Loucy (cell line): Measurements from ENCODE around the gene PTPRT.

Source experiments
- H2AFZ ChIP-seq: fragments of 200-600 bp; sonication (generic); 2 replicates; pipeline ENCODE4 v1.6.0; 2016; ENCODE audit warnings: antibody characterized with exemption, mild to moderate bottlenecking, low read length, moderate library complexity
- H3F3A ChIP-seq: fragments of 200-600 bp; 2 replicates; pipeline ENCODE4 v1.6.0; 2016; ENCODE audit warnings: antibody characterized with exemption, low read depth, mild to moderate bottlenecking
- H3K27me3 ChIP-seq: fragments of 200-600 bp; sonication (generic); 2 replicates; pipeline ENCODE4 v1.6.1; 2014; ENCODE audit warnings: low read length, mild to moderate bottlenecking; ENCODE audit not compliant: insufficient read depth, poor library complexity, severe bottlenecking
- H3K36me3 ChIP-seq: fragments of 200-600 bp; sonication (generic); 2 replicates; pipeline ENCODE4 v1.6.1; 2016; ENCODE audit warnings: low read length; ENCODE audit not compliant: insufficient read depth
- H3K4me1 ChIP-seq: fragments of 200-600 bp; sonication (generic); 2 replicates; pipeline ENCODE4 v1.5.1; 2014; ENCODE audit warnings: low read length, mild to moderate bottlenecking; ENCODE audit not compliant: insufficient read depth, poor library complexity, severe bottlenecking
- H3K4me2 ChIP-seq: fragments of 200-600 bp; sonication (generic); 2 replicates; pipeline ENCODE4 v1.6.0; 2014; ENCODE audit warnings: antibody characterized with exemption, low read length, low read depth, mild to moderate bottlenecking; ENCODE audit not compliant: poor library complexity, severe bottlenecking
- H3K4me3 ChIP-seq: fragments of 200-600 bp; sonication (generic); 2 replicates; pipeline ENCODE4 v1.5.1; 2014; ENCODE audit warnings: low read length, mild to moderate bottlenecking, mixed read lengths; ENCODE audit not compliant: poor library complexity, severe bottlenecking
- H3K79me2 ChIP-seq: fragments of 200-600 bp; sonication (generic); 2 replicates; pipeline ENCODE4 v1.6.1; 2014; ENCODE audit warnings: low read length; ENCODE audit not compliant: insufficient read depth
- H3K9ac ChIP-seq: fragments of 200-600 bp; sonication (generic); 2 replicates; pipeline ENCODE4 v1.6.0; 2014; ENCODE audit warnings: mild to moderate bottlenecking, low read depth, low read length, moderate library complexity; ENCODE audit not compliant: poor library complexity, severe bottlenecking
- H3K9me2 ChIP-seq: fragments of 200-600 bp; sonication (generic); replicated peaks from 2 replicates; pipeline ENCODE4 v1.6.1; 2016; ENCODE audit warnings: low read depth, low read length, mixed read lengths
- H3K9me3 ChIP-seq: fragments of 200-600 bp; sonication (generic); 2 replicates; pipeline ENCODE4 v1.6.1; 2014; ENCODE audit warnings: mild to moderate bottlenecking, antibody characterized with exemption, low read length, low read depth; ENCODE audit not compliant: insufficient read depth
- H4K20me1 ChIP-seq: fragments of 200-600 bp; sonication (generic); 2 replicates; pipeline ENCODE4 v1.6.0; 2014; ENCODE audit warnings: antibody characterized with exemption, low read length, mild to moderate bottlenecking; ENCODE audit not compliant: insufficient read depth, poor library complexity, severe bottlenecking
- EZH2phosphoT487 ChIP-seq: fragments of 200-600 bp; IDR thresholded peaks from 2 replicates; pipeline ENCODE4 v1.6.1; 2018; ENCODE audit warnings: antibody characterized with exemption, mild to moderate bottlenecking, moderate library complexity, borderline replicate concordance
- TF ChIP-seq, protein P1 (sequence below): fragments of 200-600 bp; sonication (generic); conservative IDR thresholded peaks from 2 replicates; pipeline ENCODE4 v1.5.1; 2014; ENCODE audit warnings: mild to moderate bottlenecking, antibody characterized with exemption, low read length

PTPRT gene

DNA sequence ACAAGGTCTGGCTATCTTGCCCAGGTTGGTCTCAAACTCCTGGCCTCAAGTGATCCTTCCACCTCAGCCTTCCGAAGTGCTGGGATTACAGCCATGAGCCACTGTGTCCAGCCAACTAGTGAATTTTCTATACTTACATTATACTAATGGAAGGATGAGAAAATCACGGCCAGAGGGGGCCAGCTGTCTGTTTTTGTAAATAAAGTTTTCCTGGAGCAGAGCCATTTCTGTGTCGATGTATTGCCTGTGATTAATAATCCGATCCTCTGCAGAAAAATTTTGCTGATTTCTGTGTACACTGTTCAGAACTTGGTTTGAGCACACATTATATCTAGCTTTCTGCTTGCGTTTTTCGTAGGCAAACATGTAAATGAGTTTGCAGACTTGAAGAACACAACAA lies 28.8 kb downstream of the PTPRT start:
- Histone ChIP-seq H3K9me3 (no peaks in the 10 kb centered on the region), H2AFZ (no peak overlapping the region), H3K9ac (no peak overlapping the region), H3K36me3 (no peaks in the 10 kb centered on the region), H3K27me3 (no peaks in the 10 kb centered on the region), H3K79me2 (no peaks in the 10 kb centered on the region), H4K20me1 (no peaks in the 10 kb centered on the region), H3K4me1 (no peaks in the 10 kb centered on the region), H3F3A (no peaks in the 10 kb centered on the region), H3K9me2 (no peaks in the 10 kb centered on the region), H3K4me3 (no peak overlapping the region), H3K4me2 (no peak overlapping the region)
- no peak for TF ChIP-seq EZH2phosphoT487
- TF ChIP-seq, protein P1, sequence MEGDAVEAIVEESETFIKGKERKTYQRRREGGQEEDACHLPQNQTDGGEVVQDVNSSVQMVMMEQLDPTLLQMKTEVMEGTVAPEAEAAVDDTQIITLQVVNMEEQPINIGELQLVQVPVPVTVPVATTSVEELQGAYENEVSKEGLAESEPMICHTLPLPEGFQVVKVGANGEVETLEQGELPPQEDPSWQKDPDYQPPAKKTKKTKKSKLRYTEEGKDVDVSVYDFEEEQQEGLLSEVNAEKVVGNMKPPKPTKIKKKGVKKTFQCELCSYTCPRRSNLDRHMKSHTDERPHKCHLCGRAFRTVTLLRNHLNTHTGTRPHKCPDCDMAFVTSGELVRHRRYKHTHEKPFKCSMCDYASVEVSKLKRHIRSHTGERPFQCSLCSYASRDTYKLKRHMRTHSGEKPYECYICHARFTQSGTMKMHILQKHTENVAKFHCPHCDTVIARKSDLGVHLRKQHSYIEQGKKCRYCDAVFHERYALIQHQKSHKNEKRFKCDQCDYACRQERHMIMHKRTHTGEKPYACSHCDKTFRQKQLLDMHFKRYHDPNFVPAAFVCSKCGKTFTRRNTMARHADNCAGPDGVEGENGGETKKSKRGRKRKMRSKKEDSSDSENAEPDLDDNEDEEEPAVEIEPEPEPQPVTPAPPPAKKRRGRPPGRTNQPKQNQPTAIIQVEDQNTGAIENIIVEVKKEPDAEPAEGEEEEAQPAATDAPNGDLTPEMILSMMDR = no peak

DNA sequence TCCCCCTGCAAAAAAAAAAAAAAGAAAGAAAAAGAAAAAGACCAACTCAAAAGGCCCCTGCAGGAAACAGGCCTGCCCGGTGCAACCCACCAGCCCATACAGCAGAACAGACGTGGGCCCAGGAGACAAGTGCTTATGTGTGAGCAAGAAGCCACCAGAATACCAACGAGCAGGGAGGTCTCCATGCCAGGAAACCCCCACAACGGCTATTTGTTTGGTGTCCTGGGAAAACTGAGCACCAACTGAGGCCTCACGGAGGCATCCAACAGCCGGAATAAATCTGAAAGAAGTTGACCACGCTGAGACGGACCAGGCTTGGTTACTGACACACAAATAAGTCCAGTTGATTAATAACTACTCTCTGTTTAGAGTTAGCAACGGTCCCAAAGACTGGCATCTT lies 29.7 kb downstream of the PTPRT start:
- Histone ChIP-seq H3K9ac (no peak overlapping the region), H3K36me3 (no peaks in the 10 kb centered on the region), H3K27me3 (no peaks in the 10 kb centered on the region), H3K9me3 (no peaks in the 10 kb centered on the region), H4K20me1 (no peaks in the 10 kb centered on the region), H2AFZ (no peak overlapping the region), H3K9me2 (no peaks in the 10 kb centered on the region), H3K79me2 (no peaks in the 10 kb centered on the region), H3K4me2 (no peak overlapping the region), H3K4me1 (no peaks in the 10 kb centered on the region), H3F3A (no peaks in the 10 kb centered on the region), H3K4me3 (no peak overlapping the region)
- TF ChIP-seq, protein P1 = no peak
- no peak for TF ChIP-seq EZH2phosphoT487

DNA sequence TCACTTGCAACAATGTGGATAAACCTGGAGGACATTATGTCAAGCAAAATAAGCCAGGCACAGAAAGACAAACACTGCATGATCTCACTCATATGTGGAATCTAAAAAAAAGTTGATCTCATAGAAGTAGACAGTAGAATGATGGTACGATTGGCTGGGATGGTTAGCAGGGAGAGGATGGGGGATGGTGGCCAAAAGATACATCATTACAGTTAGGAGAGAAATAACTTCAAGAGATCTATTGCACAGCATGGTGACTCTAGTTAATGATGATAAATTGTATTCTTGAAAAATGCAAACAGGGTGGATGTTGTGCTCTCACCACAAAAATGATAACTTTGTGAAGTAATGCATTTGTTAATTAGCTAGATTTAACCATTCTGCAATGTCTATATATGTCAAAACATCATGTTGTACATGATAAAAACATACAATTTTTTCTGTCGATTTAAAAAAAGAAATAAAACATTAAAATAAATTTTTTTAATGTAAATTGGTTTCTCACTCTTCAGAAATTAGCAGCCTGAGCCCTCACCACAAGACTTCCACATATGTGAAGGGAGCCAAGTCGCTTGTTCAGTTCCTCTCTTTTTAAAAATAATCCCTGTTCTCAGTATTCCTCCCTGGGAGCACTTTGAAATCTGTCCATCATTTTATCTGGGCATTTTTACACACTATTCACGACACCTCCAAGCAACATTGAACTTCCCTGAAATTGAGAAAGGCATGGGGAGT lies 34.2 kb downstream of the PTPRT start:
- Histone ChIP-seq H4K20me1 (no peaks in the 10 kb centered on the region), H3F3A (no peaks in the 10 kb centered on the region), H3K4me3 (no peak overlapping the region), H3K79me2 (no peaks in the 10 kb centered on the region), H3K36me3 (no peaks in the 10 kb centered on the region), H2AFZ (no peak overlapping the region), H3K27me3 (no peaks in the 10 kb centered on the region), H3K4me1 (no peaks in the 10 kb centered on the region), H3K9me3 (no peaks in the 10 kb centered on the region), H3K4me2 (no peak overlapping the region), H3K9me2 (no peaks in the 10 kb centered on the region), H3K9ac (no peak overlapping the region)
- no peak for TF ChIP-seq EZH2phosphoT487
- TF ChIP-seq, protein P1 = no peak
